ENCODE data around the gene ITGA2B.
"Not testable (repeated sequence)": the region's sequence is repeated elsewhere in the genome, so short reads cannot be mapped to it uniquely, and the experiment has no call there.

ITGA2B gene

DNA sequence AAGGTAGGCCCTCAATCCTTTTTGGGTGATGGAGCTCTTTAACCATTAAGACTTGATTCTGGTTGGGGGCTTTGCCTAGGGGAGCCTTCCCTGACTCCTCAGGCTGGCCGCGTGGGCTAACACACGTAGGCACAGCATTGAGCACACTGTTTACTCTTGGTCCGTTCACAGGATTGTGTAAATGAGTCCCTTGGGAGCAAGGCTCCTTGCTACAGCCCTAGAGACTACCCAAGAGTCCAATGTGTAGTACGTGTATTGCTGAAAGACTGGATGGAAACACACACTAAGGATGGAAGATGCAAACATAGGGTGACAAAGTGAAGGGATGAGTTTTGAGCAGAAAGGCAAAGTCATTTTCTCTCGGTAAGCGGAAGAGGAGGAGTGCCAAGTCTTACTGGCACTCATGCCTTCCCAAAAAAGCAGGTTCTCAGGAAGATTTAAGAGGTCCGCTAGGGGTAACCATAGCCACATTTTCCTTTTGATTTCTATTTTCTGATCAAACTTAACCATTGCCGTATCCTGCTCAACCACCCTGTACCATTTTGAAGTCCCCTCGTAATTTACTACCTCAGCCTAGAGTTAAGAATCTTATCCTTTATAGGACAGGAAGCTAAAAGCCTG, 911 bp upstream of the ITGA2B start:
- no peak for DNase-seq (ENCODE audit: low spot score)

DNA sequence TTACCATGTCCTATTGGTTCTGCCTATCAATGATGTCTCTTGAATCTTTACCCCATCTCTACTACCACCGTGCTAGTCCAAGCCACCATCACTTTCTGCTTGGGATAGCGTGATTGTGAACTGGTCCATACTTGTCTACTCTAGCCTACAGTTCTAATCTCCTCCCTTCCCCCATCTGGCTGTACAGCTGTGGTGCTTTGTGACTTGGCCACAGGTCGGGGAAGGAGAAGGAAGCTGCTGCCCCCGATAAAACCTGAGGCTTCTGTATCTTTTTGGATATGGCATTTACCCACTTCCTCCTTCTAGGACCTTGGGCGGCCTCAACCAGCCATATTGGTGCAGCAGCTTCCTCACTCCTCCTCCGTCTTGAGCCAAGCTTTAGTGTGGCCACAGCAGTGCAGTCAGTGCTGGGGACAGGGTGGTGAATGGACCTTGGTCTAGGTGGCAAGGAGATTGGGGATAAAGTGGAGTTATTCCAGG, 314 bp upstream of the ITGA2B start:
- no peak for DNase-seq (ENCODE audit: low spot score)

DNA sequence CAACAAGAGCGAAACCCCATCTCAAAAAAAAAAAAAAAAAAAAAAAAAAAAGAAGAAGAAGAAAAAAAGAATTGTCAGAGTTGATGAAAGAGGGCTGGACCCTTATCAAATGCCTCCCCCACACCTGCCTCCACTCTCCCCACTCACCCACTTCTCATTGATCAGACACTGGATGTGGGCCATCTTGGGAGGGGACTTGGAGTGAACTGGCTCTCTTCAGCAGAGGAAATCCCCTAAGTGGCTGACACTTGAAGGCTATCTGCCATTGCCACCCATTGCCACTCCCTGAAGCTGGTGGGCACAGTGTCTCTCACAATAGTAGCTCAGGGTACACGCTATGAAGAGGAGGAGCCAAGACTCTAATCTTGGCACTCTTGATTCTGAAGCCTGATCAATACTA, 1.6 kb downstream of the ITGA2B start:
- DNase-seq (ENCODE audit: low spot score): no peak

DNA sequence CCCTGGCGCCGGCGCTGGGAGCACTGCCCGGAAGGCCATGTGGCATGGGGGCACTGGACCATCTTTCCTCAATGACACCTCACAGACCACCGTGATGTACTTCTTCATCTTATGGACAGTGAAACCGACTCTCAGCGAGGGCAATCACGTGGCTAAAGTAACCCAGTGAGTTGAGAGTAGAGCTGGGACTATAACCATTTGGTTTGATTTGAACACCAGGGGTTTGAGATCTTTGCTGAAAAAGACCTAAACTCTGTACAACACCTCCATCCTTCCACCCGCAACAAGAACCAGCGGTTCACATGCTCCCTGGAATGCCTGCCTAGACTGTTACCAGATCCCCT, 3.3 kb downstream of the ITGA2B start:
- no peak for DNase-seq (ENCODE audit: low spot score)

DNA sequence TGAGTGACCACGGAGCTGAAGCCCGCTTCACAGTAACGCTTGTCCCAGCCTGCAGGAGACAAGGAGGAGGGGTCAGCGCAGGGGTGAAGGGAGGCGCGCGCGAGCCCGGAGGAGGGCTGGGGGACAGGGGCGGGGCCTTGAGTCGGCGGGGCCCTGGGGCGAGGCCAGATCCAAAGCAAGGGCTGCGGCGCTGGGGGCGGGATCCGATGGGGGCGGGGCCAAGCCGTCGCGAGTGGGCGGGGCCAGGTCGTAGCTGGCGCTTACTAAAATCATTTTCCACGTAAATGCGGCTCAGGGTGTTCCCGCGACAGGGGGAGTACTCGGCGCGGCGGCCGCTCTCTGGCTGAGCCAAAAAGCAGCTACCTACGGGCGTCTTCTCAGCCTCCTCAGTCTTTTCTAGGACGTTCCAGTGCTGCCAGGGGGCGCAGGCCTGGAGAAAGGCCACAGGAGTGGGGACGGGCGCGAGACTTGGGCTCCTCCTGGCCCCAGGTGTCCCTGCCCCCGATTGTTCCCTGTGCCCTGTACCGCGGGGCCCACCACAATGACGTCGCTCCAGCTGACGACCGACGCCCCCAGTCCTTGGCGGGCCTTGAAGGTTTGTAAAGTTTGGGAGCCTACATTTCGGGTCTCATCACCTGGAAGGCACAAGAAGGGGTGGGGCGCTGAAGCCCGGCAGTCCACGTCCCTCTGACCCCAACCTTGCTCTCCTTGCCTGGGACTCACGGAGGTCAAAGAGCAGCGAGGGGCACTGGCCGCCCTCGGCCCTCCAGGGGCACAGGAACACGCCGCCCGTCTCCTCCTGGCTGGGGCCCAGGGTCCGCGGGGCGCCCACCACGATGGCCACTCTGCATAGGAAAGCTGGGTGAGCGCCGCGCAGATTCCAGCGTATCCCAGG, 3.9 kb downstream of the ITGA2B start:
- peak; percentile 93 for DNase-seq (ENCODE audit: low spot score)

DNA sequence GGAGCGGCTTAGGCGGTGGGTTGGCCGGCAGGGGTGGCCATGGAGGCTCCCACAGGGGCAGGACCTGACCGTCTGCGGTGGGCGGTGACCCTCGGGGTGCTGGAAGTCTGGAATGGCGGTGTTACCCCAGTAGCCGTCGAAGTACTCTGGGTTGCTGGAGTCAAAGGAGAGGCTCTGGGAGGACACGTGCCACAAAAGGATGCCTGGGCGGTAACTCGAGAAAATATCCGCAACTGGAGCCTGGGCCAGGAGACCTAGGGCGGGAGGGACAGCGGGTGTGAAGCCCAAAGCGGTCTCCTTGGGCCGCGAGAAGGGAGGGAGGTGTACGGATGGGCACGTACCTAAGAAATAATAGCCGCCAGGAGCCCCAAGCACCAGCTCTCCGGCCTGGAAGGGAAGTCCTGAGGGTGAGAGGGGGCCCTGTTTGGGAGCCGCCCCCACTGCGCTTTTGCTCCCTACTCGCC, 4.6 kb downstream of the ITGA2B start:
- no peak for DNase-seq (ENCODE audit: low spot score)

DNA sequence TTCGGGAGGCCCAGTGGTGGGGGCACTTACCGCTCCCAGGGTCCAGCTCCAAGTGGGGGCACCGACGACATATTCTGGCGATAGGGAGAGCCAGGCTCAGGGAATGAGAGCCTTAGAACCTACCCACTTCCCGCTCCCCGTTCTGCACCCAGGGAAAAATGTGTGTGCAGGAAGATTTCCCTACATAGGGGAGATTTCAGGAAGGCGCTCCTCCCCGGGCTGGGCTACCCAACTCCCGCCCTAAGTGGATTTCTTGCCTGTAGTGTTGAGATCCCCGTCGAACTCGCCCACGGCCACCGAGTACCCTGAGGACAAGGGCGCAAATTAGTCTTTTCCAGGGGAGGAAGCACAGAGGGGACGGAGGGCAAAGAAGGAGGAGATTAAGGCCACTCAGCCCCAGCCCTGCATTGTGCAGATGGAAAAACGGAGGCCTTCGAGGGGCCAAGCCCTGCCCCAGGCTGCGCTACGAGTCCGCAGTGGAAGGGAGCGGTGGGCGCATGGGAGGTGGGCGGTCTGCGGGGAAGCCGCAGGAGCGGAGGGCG, 5.1 kb downstream of the ITGA2B start:
- DNase-seq (ENCODE audit: low spot score): no peak

DNA sequence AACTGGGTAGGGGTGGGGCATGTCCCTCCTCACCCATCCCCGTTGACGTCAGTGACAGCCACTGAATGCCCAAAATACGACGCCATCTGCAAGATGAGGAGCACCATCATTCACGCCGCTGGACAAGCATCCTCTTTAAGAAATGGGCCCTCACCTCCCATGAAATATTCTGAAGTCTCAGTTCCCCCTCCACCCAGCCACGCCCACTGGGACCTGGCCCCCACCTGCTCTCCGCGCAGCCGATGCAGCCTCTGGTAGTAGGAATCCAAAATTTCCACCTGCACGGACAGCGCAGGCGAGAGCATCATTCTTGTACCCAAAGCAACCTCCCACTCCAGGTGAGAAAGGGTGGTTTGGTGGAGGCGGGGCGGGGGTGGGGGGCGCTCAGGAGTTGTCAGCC, 5.6 kb downstream of the ITGA2B start:
- DNase-seq (ENCODE audit: low spot score): no peak

DNA sequence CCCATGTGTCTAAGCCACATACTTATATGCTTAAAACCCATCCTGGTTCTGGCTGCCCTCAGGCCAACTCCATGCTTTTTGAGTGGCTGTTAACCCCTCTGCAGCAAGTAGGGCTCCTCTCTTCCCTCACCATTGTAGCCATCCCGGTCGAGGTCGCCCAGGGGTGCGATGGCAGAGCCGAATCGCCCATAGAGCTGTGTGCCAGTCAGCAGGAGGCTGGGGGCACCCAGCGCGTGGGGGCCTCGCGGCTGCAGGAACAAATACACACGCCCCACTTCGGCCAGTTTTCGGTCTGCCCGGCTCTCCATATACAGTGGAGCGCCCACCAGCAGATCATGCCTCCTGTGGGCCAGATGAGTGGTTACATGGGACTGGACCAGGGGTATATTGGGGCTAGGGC, 6.1 kb downstream of the ITGA2B start:
- no peak for DNase-seq (ENCODE audit: low spot score)

DNA sequence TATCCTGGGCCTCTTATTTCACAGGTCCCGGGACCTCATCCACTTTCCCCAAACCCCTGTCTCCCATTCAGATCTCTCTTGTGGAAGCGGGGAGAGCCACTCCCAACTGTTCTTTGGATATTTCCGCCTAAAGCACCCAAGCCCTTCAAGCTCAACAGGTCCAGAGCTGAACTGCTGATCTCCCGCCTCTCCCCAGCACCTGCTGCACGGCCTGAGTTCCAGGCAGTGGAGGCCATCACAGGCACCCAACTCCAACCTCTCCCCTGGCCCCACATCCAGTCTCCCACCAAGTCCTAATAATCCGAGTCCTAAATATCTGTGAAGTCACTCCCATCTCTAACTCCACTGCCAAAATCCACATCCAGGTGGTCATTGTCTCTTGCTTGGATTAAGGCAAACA, 6.5 kb downstream of the ITGA2B start:
- no peak for DNase-seq (ENCODE audit: low spot score)

DNA sequence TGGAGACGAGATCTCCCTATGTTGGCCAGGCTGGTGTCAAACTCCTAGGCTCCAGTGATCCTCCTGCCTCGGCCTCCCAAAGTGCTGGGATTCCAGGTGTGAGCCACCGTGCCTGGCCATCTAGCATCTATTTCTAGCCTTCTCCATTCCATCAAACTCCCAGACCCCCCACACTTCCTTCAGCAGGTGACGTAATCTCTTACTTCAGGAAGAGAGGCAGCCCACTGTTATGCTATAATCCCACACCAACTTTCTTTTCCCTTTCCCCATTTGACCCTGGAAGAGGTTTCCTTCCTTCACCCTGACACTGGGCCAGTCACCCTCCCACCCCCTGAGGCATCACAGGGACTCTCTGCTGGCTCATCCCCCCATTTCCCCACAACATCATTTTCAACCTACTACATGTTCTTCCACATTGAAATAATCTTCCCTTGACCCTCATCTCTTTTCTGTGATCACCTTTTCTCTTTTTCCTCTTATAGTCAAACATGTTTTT, 7.6 kb downstream of the ITGA2B start:
- DNase-seq (ENCODE audit: low spot score): no peak

DNA sequence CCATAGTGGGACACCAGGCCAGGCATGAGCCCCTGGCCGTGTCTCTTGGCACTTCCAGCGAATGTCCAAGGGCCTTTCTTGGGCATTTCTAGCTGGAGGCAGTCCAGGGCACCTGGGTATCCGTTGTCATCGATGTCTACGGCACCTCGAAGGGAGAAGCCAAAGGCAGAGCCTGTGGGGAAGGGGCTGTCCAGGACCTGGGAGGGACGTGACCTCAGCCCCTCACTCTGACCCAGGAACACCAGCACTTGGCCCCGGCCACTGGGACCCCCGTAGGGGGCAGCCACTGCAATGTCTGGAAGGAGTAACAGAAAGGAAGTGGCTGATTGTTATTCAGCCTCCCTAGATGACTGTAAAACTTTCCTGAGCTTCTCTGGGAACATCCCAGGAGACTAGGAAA, 8.7 kb downstream of the ITGA2B start:
- DNase-seq (ENCODE audit: low spot score): no peak

DNA sequence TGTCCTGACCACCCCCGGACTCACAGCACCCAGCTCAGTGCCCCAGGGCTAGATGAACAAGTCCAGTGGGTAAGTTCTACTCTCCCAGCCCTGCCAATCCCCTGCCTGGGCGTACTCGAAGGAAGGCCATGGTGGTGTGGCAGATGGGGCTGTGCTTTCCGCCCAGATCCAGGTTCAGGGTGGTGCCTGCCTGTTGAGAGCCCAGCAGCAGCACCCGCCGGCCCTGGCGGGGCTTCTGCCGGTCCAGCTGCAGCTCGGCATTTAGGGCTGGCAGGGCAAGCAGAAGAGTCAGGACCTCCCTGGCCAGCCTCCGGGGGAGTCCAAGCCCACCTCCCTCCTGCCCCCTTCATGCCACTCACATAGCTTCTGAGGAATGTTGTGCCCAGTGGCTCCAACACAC, 9.6 kb downstream of the ITGA2B start:
- DNase-seq (ENCODE audit: low spot score): no peak

DNA sequence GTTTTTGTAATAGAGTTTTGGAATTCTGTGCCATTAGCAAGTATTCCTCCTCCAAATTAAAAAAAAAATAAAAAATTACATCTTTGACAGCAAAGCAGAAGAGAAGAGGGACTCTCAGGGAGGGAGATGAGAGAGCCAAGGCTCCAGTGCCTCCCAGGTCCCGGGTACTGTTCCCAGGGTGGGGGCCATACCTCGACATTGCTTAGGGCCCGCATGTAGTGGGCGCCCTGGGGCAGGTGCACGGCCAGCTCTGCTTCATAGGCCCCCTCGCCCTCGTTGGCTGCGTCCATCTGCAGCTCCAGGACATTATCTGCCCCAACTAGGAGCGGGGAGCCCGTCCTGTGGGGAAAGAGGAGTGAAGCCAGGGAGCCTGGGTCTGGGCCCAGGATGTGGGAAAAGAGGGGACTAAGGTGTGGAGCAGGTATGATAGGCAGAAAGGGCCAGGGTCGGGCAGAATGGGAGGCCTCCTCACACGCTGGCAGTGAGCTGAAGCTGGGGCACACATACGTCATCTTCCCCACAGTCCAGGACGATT, 11.2 kb downstream of the ITGA2B start:
- DNase-seq (ENCODE audit: low spot score): no peak

DNA sequence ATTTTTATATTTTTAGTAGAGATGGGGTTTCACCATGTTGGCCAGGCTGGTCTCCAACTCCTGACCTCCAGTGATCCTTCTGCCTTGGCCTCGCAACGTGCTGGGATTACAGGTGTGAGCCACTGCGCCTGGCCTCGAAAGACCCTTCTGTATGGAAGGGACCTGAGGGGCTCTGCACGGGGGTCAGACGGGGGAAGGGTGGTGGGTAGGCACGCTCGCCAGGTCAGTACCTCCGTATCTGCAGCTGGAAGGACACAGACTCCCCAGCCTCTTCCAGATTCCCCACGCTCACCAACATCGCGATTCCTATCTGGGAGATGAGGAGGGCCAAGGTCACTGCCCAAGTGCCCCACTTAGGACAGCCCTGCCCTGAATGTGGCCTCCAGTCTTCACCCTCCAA, 12.7 kb downstream of the ITGA2B start:
- DNase-seq (ENCODE audit: low spot score): no peak

DNA sequence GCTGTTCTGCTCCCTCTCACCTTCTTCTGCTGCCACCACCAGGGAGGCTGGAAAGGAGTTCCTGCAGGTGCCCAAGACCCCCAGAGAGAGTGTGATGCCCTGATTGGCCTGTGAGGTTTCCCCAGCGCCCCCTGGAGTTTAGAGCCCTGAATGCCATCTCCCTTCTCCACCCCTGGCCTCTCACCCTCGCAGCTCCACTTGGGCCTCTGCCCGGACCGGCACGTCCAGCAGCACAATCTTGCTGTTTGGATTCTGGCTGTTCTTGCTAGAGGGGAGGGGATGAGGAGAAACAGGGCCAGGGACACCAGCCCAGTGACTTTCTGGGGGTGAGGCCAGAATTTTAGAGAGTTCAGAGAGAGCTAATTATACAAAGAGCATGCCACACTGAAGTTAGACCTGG, 13.3 kb downstream of the ITGA2B start:
- peak; percentile 88 for DNase-seq (ENCODE audit: low spot score)

DNA sequence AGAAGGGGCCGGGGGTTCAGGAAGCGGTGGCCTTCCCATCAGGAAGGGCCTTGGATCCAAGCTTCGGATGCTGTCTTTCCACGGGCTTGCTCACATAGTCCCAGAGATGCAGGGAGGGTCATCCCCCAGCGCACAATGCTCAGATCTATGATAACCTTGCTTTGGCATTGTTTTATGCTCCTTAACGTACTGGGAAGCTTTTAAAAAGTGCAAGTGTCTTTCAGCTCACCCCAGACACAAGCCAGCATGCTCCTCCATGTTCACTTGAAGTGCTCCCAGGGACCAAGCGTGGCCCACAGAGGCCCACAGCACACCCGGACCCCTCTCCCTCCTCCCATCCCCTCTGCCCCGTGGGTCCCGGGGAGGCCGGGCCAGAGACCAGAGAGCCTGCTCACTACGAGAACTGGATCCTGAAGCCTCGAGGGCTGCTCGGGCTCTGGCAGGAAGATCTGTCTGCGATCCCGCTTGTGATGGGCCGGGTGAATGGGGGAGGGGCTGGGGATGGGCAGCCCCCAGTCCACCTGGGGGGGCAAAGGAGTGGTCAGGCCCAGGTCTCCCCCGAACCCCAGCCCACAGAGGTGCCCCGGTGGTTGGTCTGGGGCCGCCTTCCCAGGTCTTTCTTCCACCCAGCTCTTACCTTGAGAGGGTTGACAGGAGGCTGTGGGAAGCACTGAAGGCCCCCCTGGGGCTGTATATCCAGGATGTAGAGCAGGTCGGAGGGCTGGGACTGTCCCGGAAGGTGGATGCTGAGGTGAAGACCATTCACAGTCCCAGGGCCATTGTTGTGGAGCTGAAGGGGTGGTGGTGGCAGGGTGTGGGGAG, 14.0 kb downstream of the ITGA2B start:
- DNase-seq (ENCODE audit: low spot score): no peak

DNA sequence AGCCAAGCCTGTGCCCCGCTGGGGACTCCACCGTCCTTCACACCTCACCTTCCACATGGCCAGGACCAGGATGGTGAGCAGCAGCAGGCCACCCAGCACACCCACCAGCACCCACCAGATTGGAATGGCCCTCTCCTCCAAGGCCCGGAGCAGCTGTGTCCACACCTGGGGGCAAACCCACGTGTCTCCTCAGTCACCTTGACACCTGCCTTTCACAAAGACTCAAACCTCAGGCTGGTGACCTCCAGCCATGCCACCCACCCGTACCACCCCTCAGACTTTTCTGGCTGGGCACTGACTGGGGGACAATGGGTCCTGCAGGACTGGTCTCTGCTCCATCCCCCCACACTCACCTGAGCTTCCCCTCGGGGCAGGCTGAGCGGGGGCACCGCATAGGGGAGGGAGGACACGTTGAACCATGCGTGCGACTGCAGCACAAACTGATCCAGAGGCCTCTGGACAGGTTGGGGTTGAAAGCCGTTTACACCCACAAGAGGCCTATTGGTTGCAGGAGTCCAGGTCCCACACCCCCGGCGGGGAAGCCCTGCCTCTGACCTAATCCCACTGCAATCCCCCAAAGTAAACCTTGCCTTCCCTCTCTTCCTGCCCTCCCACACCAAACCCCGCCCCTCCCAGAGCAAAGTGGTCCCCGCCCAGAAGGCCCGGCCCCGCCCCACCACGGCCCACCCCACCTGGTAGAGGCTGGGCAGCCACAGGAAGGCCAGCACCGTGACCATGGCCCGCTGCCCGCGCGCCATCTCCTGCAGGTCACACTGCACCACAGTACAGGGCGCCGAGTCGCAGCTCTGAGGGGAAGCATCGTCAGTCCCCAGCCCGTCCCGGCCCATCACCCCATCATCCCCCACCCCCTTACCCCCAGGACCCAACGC, 14.9 kb downstream of the ITGA2B start:
- no peak for DNase-seq (ENCODE audit: low spot score)

DNA sequence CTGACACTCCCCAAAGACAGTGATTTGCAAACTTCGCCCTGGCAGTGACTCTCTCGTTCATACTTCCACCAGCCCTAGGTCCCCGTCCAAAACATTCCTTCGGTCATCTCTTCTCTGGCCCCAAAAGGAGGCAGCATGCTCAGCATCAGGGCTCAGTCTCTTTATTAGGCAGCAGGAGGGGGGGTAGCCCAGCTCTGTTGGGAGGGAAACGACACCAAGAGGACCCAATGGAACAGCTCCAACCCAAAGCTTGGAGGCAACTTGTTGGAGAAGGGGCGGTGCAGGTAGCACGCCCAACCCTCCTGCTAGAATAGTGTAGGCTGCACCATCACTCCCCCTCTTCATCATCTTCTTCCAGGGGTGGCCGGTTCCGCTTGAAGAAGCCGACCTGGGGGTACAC, 17.4 kb downstream of the ITGA2B start:
- no peak for DNase-seq (ENCODE audit: low spot score)

DNA sequence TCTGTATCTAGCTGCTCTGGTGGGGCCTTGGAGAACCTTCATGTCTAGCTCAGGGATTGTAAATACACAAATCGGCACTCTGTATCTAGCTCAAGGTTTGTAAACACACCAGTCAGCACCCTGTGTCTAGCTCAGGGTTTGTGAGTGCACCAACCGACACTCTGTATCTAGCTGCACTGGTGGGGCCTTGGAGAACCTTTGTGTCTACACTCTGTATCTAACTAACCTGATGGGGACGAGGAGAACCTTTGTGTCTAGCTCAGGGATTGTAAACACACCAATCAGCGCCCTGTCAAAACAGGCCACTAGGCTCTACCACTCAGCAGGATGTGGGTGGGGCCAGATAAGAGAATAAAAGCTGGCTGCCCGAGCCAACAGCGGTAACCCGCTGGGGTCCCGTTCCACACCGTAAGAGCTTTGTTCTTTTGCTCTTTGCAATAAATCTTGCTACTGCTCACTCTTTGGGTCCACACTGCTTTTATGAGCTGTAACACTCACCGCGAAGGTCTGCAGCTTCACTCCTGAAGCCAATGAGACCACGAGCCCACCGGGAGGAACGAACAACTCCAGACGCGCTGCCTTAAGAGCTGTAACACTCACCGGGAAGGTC, 19.9 kb downstream of the ITGA2B start:
- DNase-seq (ENCODE audit: low spot score): not testable (repeated sequence)
